ENCODE data around the gene NGEF. TPM values are rescaled to one million over a fixed set of nuclear protein-coding genes. Genes with fewer than 3 reads are reported as not detected.
"Not testable (repeated sequence)": the region's sequence is repeated elsewhere in the genome, so short reads cannot be mapped to it uniquely, and the experiment has no call there.

The NGEF gene
- total and polyA plus RNA-seq, 7 donors: 0.28 to 13.9 (median 10.8) TPM; not detected in 2

DNA sequence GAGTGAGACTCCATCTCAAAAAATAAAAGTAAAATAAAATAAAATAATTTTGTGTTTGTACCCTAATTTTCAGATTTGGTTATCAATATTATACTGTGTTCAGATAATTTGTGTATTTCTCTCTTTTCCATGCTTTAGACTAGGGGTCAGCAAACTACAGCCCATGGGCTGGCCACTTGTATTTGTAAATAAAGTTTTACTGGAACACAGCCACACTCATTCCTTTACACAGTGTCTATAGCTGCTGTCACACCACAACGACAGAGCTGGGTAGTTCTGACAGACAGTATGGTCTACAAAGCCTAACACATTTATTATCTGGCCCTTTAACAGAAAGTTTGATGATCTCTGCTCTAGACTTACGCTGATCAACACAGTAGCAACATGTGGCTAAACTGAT, 99.2 kb downstream of the NGEF start:
- no peak overlapping the region for H3K27ac ChIP-seq
- 72 to 85% methylated on average over 2 of the region's 2 CpGs for WGBS, 2 donors
- no peaks in the 10 kb centered on the region for H3K36me3 ChIP-seq
- intact Hi-C loops (cut with DNase I): no loop called here
- DNase-seq: no peak
- H3K9me3 ChIP-seq: peaks cover 0 to 3% (median 0%) of the 10 kb centered on the region in 4 donors
- H3K27me3 ChIP-seq: peaks cover 0 to 16% (median 0%) of the 10 kb centered on the region in 3 donors
- H3K4me3 ChIP-seq: no peak overlapping the region
- no peak for TF ChIP-seq EP300 (IDR thresholded peaks at IDR 0.05)
- no peak for TF ChIP-seq POLR2AphosphoS5 (IDR thresholded peaks at IDR 0.05)
- TF ChIP-seq, protein P1, sequence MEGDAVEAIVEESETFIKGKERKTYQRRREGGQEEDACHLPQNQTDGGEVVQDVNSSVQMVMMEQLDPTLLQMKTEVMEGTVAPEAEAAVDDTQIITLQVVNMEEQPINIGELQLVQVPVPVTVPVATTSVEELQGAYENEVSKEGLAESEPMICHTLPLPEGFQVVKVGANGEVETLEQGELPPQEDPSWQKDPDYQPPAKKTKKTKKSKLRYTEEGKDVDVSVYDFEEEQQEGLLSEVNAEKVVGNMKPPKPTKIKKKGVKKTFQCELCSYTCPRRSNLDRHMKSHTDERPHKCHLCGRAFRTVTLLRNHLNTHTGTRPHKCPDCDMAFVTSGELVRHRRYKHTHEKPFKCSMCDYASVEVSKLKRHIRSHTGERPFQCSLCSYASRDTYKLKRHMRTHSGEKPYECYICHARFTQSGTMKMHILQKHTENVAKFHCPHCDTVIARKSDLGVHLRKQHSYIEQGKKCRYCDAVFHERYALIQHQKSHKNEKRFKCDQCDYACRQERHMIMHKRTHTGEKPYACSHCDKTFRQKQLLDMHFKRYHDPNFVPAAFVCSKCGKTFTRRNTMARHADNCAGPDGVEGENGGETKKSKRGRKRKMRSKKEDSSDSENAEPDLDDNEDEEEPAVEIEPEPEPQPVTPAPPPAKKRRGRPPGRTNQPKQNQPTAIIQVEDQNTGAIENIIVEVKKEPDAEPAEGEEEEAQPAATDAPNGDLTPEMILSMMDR (IDR thresholded peaks at IDR 0.05): no peak
- no peak for TF ChIP-seq POLR2A (IDR thresholded peaks at IDR 0.05)
- H3K4me1 ChIP-seq: no peaks in the 10 kb centered on the region

DNA sequence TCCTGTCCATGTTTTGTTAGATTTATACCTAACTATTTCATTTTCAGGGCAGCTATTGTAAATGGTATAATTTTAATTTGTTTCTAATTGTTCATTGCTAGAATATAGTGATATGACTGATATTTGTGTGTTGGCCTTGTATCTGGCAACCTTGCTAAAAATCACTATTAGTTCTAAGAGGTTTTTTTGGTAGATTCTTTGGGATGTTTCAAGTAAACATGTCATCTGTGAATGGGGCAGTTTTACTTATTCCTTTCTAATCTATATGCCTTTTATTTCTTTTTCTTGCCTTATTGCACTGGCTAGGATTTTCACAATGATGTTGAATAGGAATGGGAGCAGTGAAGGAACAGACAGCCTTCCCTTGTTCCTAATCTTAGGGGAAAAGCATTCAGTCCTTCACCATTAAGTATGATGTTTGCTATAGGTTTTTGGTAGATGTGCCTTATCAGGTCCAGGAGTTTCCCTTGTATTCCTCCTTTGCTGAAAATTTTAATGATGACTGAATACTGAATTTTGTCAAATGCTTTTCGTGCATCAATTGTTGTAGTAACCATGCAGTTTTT, 101.3 kb downstream of the NGEF start:
- no peak overlapping the region for H3K4me3 ChIP-seq
- H3K27ac ChIP-seq: no peak overlapping the region
- peaks cover 0 to 3% (median 0%) of the 10 kb centered on the region in 4 donors for H3K9me3 ChIP-seq
- no peak for DNase-seq
- 65 to 88% methylated on average over 1 of the region's 1 CpG for WGBS, 2 donors
- no peaks in the 10 kb centered on the region for H3K36me3 ChIP-seq
- intact Hi-C loops (cut with DNase I): no loop called here
- peaks cover 0 to 13% (median 0%) of the 10 kb centered on the region in 3 donors for H3K27me3 ChIP-seq
- TF ChIP-seq, protein P1 (IDR thresholded peaks at IDR 0.05): no peak
- TF ChIP-seq POLR2AphosphoS5 (IDR thresholded peaks at IDR 0.05) (no peak), EP300 (IDR thresholded peaks at IDR 0.05) (no peak), POLR2A (IDR thresholded peaks at IDR 0.05) (no peak)
- H3K4me1 ChIP-seq: no peaks in the 10 kb centered on the region

DNA sequence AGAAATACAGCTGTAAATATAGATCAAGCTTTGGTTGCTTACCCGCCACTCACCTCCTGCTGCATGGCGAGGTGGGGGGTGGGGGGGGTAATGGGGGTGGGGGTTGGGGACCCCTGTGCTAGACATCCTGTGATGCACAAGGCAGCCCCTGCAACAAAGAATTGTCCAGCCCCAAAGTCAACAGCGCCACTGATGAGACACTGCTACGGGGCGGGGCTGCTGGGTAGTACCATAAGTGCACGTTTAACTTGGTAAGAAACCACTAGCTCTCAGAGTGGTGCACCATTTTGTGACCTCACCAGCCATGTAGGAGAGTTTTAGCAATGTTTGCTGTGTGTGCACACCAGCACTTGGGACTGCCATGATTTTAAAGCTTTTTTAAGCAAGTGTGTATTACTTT, 102.7 kb downstream of the NGEF start:
- H3K27ac ChIP-seq: no peak overlapping the region
- no peaks in the 10 kb centered on the region for H3K4me1 ChIP-seq
- DNase-seq: no peak
- H3K4me3 ChIP-seq: no peak overlapping the region
- H3K9me3 ChIP-seq: peaks cover 0 to 3% (median 0%) of the 10 kb centered on the region in 4 donors
- peaks cover 0 to 13% (median 0%) of the 10 kb centered on the region in 3 donors for H3K27me3 ChIP-seq
- intact Hi-C loops (cut with DNase I): no loop called here
- H3K36me3 ChIP-seq: no peaks in the 10 kb centered on the region
- no peak for TF ChIP-seq EP300 (IDR thresholded peaks at IDR 0.05)
- 91 to 96% methylated on average over 6 of the region's 6 CpGs for WGBS, 2 donors

DNA sequence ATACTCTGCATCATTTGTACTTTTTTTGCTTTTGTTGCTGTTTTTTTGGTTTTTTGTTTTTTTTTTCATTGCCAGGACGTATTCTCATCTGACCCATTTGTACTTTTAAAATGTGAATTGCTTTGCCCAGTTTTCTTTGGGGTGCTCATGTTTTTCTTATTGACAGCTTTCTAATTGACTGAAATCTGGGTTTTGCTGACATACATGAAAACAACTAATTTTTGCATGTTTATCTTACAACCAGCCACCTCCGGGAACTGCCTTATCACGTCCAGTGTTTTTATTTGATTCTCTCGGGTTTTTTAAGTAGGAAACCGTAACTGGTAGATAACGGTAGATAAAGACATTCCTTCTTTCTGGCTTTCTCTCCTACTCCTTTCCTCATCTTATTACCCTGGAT, 104.4 kb downstream of the NGEF start:
- H3K4me1 ChIP-seq: no peaks in the 10 kb centered on the region
- no peak for TF ChIP-seq POLR2A (IDR thresholded peaks at IDR 0.05)
- no peaks in the 10 kb centered on the region for H3K36me3 ChIP-seq
- intact Hi-C loops (cut with DNase I): no loop called here
- DNase-seq: no peak
- WGBS, 2 donors: 76 to 83% methylated on average over 6 of the region's 6 CpGs
- H3K27ac ChIP-seq: no peak overlapping the region
- peaks cover 0 to 3% (median 0%) of the 10 kb centered on the region in 4 donors for H3K9me3 ChIP-seq
- no peak overlapping the region for H3K4me3 ChIP-seq
- H3K27me3 ChIP-seq: peaks cover 0 to 20% (median 0%) of the 10 kb centered on the region in 3 donors

DNA sequence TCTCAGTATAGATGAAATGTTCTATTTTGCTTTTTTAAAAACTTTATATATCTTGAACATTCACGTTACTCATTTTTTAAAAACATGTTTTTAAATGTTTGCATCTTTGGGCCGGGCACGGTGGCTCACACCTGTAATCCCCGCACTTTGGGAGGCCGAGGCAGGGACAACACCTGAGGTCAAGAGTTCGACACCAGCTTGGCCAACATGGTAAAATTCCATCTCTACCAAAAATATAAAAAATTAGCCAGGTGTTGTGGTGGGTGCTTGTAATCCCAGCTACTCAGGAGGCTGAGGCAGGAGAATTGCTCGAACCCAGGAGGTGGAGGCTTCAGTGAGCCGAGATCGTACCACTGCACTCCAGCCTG, 105.4 kb downstream of the NGEF start:
- H3K4me3 ChIP-seq; H3K9me3 ChIP-seq; H3K36me3 ChIP-seq; DNase-seq; H3K4me1 ChIP-seq; H3K27ac ChIP-seq; intact Hi-C loops (cut with DNase I): not testable (repeated sequence)
- peaks cover 0 to 20% (median 0%) of the 10 kb centered on the region in 3 donors for H3K27me3 ChIP-seq
- 93 to 95% methylated on average over 9 of the region's 9 CpGs for WGBS, 2 donors

DNA sequence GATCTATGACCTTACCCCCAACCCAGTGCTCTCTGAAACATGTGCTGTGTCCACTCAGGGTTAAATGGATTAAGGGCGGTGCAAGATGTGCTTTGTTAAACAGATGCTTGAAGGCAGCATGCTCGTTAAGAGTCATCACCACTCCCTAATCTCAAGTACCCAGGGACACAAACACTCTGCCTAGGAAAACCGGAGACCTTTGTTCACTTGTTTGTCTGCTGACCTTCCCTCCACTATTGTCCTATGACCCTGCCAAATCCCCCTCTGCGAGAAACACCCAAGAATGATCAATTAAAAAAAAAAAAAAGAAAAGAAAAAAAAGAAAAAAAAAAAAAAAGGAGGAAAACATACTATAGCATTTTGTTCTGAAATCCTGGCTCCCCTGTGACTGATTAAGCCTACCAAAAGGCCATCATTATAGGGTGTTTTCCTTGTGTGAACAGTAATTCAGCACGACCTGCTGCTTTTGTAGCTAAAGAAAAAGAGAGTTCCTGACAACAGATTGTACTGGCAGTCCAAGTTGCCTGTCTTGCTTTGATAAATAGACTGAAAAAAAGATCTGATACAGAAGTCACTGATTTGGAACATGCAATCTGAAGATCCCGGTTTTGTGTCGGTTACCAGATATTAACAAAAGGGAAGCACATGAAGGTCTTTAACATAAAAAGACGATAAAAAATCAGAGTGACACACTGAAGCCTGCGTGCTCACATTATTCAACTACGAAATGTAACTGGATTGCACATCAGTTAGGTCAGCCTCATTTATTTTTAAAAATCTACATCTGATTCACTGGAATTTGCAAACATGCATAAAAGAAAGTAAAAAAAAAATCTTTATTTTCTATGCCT, 106.0 kb downstream of the NGEF start:
- H3K9me3 ChIP-seq; intact Hi-C loops (cut with DNase I); DNase-seq; H3K27ac ChIP-seq; H3K4me1 ChIP-seq; H3K4me3 ChIP-seq; H3K36me3 ChIP-seq: not testable (repeated sequence)
- 78 to 84% methylated on average over 7 to 8 of the region's 10 CpGs for WGBS, 2 donors
- H3K27me3 ChIP-seq: peaks cover 0 to 26% (median 0%) of the 10 kb centered on the region in 3 donors
